ENCODE results near the gene NRIP1. TPM values are rescaled to one million over a fixed set of nuclear protein-coding genes. Genes with fewer than 3 reads are reported as not detected.

Gene NRIP1
- polyA plus RNA-seq, 3 donors = 4.3 to 28.2 (median 23.5) TPM

GRCh38 chr21:15010645-15011044, 54.2 kb downstream of the NRIP1 start:
- Histone ChIP-seq H3K27me3 (ENCODE audit: control insufficient read depth in 2 of 2, insufficient read depth in 2 of 2, low read length in 2 of 2) (no peaks in the 10 kb centered on the region), H3K9me3 (replicated peaks in 1 of 2; ENCODE audit: control insufficient read depth in 1 of 2, insufficient read depth in 1 of 2, low read length in 2 of 2) (no peaks in the 10 kb centered on the region), H3K4me2 (replicated peaks; ENCODE audit: extremely low read depth, low read length, poor library complexity, severe bottlenecking) (no peak overlapping the region), H3K79me2 (ENCODE audit: insufficient read depth, low read length) (peaks cover 94% of the 10 kb centered on the region), H3K4me1 (ENCODE audit: control insufficient read depth in 1 of 2, insufficient read depth in 2 of 2, low read length in 2 of 2) (no peaks in the 10 kb centered on the region), H4K20me1 (ENCODE audit: insufficient read depth, low read length) (peaks cover 88% of the 10 kb centered on the region), H3K4me3 (replicated peaks in 1 of 3; ENCODE audit: low read depth in 2 of 3, low read length in 3 of 3) (no peak overlapping the region), H3K9ac (ENCODE audit: insufficient read depth, low read length, poor library complexity, severe bottlenecking) (no peak overlapping the region), H3K36me3 (replicated peaks in 1 of 2; ENCODE audit: control insufficient read depth in 1 of 2, insufficient read depth in 2 of 2, low read length in 2 of 2) (peaks cover 6 to 46% of the 10 kb centered on the region in 2 donors), H2AFZ (ENCODE audit: insufficient read depth, low read depth, low read length, poor library complexity, severe bottlenecking) (no peak overlapping the region), H3K27ac (ENCODE audit: low read depth in 1 of 2, low read length in 2 of 2) (no peak overlapping the region)
- Mint-ChIP-seq H3K27me3 (ENCODE audit: low read depth in 3 of 3) (no peaks in the 10 kb centered on the region), H3K4me3 (no peak overlapping the region), H3K9me3 (no peaks in the 10 kb centered on the region), H3K27ac (peak overlapping the region in 1 of 7 donors; percentile 44), H3K4me1 (peaks cover 3% of the 10 kb centered on the region), H3K36me3 (peaks cover 46 to 49% of the 10 kb centered on the region in 2 donors)
- DNase-seq = no peak
- no peak for TF ChIP-seq CTCF (IDR thresholded peaks at IDR 0.05)
- intact Hi-C loops (cut with micrococcal nuclease) = no loop called here
- WGBS (ENCODE audit: insufficient coverage) = 86% methylated on average over 1 of the region's 4 CpGs

- H3K9me3 ChIP-seq (replicated peaks in 1 of 2; ENCODE audit: control insufficient read depth in 1 of 2, insufficient read depth in 1 of 2, low read length in 2 of 2) = no peaks in the 10 kb centered on the region
- TF ChIP-seq CTCF (IDR thresholded peaks at IDR 0.05) = no peak
- H3K4me3 ChIP-seq (replicated peaks in 1 of 3; ENCODE audit: low read depth in 2 of 3, low read length in 3 of 3) = no peak overlapping the region
- Mint-ChIP-seq H3K4me3 (no peak overlapping the region), H3K27me3 (ENCODE audit: low read depth in 3 of 3) (no peaks in the 10 kb centered on the region), H3K27ac (peak overlapping the region in 2 of 7 donors; percentile 68 to 70), H3K36me3 (peaks cover 46 to 55% of the 10 kb centered on the region in 2 donors), H3K9me3 (no peaks in the 10 kb centered on the region), H3K4me1 (peaks cover 10% of the 10 kb centered on the region)
- intact Hi-C loops (cut with micrococcal nuclease) = no loop called here
- no peak overlapping the region for H3K9ac ChIP-seq (ENCODE audit: insufficient read depth, low read length, poor library complexity, severe bottlenecking)
- no peaks in the 10 kb centered on the region for H3K4me1 ChIP-seq (ENCODE audit: control insufficient read depth in 1 of 2, insufficient read depth in 2 of 2, low read length in 2 of 2)
- H3K27ac ChIP-seq (ENCODE audit: low read depth in 1 of 2, low read length in 2 of 2) = no peak overlapping the region
- H3K27me3 ChIP-seq (ENCODE audit: control insufficient read depth in 2 of 2, insufficient read depth in 2 of 2, low read length in 2 of 2) = no peaks in the 10 kb centered on the region
- peaks cover 88% of the 10 kb centered on the region for H4K20me1 ChIP-seq (ENCODE audit: insufficient read depth, low read length)
- no CpG with 5 or more reads among the region's 3 CpGs for WGBS (ENCODE audit: insufficient coverage)
- H3K36me3 ChIP-seq (replicated peaks in 1 of 2; ENCODE audit: control insufficient read depth in 1 of 2, insufficient read depth in 2 of 2, low read length in 2 of 2) = peaks cover 9 to 46% of the 10 kb centered on the region in 2 donors
- H3K4me2 ChIP-seq (replicated peaks; ENCODE audit: extremely low read depth, low read length, poor library complexity, severe bottlenecking) = no peak overlapping the region
- H2AFZ ChIP-seq (ENCODE audit: insufficient read depth, low read depth, low read length, poor library complexity, severe bottlenecking) = no peak overlapping the region
- no peak for DNase-seq
- H3K79me2 ChIP-seq (ENCODE audit: insufficient read depth, low read length) = peaks cover 95% of the 10 kb centered on the region
Measured at GRCh38 chr21:15009837-15010363, 54.9 kb downstream of the NRIP1 start.

All from CD14-positive monocyte (primary cell).